Measurements from ENCODE around the gene C11orf54. TPM values are rescaled to one million over a fixed set of nuclear protein-coding genes. Genes with fewer than 3 reads are reported as not detected.

C11orf54 gene
- polyA plus RNA-seq, 1 donor (not counting 4 experiments of a cell fraction or from before 2014, with no cell fraction given): 11.9 TPM

DNA sequence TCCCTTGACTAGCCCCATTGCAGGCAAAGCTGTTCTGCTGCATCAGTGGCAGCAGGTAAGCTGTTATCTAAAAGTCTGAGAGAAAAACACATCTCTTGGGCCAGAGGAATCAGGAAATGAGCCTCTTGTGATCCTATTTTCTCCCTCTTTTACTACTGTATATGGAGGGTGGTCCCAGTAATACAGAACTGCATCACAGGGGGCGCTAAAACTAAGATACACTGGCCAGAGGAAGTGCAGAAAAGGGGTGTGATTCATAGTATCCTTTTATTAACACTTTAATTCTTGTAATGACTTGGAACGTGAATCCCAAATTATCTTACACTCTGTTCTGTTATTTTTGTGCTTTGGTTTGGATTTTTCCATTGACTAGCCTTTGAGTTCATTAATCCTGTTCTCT, 33.8 kb downstream of the C11orf54 start:
- no peaks in the 10 kb centered on the region for H3K36me3 ChIP-seq (ENCODE audit: control insufficient read depth in 2 of 2, extremely low read depth in 1 of 2, insufficient read depth in 2 of 2, low read length in 2 of 2)
- TF ChIP-seq EZH2 (IDR thresholded peaks at IDR 0.05; ENCODE audit: low read length): no peak
- TF ChIP-seq, protein P1, sequence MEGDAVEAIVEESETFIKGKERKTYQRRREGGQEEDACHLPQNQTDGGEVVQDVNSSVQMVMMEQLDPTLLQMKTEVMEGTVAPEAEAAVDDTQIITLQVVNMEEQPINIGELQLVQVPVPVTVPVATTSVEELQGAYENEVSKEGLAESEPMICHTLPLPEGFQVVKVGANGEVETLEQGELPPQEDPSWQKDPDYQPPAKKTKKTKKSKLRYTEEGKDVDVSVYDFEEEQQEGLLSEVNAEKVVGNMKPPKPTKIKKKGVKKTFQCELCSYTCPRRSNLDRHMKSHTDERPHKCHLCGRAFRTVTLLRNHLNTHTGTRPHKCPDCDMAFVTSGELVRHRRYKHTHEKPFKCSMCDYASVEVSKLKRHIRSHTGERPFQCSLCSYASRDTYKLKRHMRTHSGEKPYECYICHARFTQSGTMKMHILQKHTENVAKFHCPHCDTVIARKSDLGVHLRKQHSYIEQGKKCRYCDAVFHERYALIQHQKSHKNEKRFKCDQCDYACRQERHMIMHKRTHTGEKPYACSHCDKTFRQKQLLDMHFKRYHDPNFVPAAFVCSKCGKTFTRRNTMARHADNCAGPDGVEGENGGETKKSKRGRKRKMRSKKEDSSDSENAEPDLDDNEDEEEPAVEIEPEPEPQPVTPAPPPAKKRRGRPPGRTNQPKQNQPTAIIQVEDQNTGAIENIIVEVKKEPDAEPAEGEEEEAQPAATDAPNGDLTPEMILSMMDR (optimal IDR thresholded peaks at IDR 0.05 in 1 of 3, IDR thresholded peaks at IDR 0.05 in 1 of 3, conservative IDR thresholded peaks at IDR 0.05 in 1 of 3; ENCODE audit: extremely low read depth in 1 of 3, insufficient read depth in 2 of 3, low read length in 3 of 3): peak in 2 of 3 experiments; percentile 8 to 12
- no peaks in the 10 kb centered on the region for H3K27me3 ChIP-seq (ENCODE audit: control insufficient read depth, extremely low read depth, insufficient read depth, low read length)
- no peak overlapping the region for H3K9ac ChIP-seq (ENCODE audit: control insufficient read depth, extremely low read depth, insufficient read depth, low read length)
- no peak overlapping the region for H2AFZ ChIP-seq (ENCODE audit: control insufficient read depth, low read length)
- no peaks in the 10 kb centered on the region for H4K20me1 ChIP-seq (ENCODE audit: control insufficient read depth, extremely low read depth, insufficient read depth, low read length)
- no peaks in the 10 kb centered on the region for H3K79me2 ChIP-seq (ENCODE audit: control insufficient read depth, insufficient read depth, low read length)
- no peaks in the 10 kb centered on the region for H3K4me1 ChIP-seq (ENCODE audit: control insufficient read depth, extremely low read depth, insufficient read depth, low read length)
- no peak overlapping the region for H3K4me3 ChIP-seq (ENCODE audit: control insufficient read depth in 2 of 3, extremely low read depth in 1 of 3, insufficient read depth in 2 of 3, low read depth in 1 of 3, low read length in 3 of 3)
- no peak for DNase-seq (ENCODE audit: low read depth, low spot score)
- no peak overlapping the region for H3K4me2 ChIP-seq (ENCODE audit: control insufficient read depth, extremely low read depth, insufficient read depth, low read depth, low read length)
- H3K27ac ChIP-seq (ENCODE audit: control insufficient read depth, insufficient read depth, low read length): no peak overlapping the region
- no peaks in the 10 kb centered on the region for H3K9me3 ChIP-seq (ENCODE audit: control insufficient read depth, low read depth, low read length)
- H3K9me1 ChIP-seq (ENCODE audit: control insufficient read depth, extremely low read depth, insufficient read depth, low read length): no peaks in the 10 kb centered on the region
- no peak for FAIRE-seq
- dilution Hi-C loops (cut with MboI; ENCODE audit: extremely low pct_ligation_motif_present, low sequenced_read_pairs): no loop called here

DNA sequence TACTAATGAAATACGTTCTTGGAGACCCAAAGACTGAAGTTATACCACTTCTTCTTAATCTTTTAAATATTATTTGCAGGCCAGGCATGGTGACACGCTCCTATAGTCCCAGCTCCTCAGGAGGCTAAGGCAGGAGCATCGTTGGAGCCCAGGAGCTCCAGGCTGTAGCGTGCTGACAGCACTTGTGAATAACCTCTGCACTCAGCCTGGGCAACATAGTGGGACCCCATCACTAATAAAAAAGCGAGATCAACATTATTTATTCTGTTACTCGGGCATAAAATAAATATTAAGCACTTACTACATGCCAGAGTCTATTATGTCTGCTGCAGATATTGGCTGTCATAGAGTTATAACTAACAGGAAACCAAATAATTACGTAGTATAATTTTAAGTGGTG, 41.9 kb downstream of the C11orf54 start:
- Histone ChIP-seq H3K36me3 (ENCODE audit: control insufficient read depth in 2 of 2, extremely low read depth in 1 of 2, insufficient read depth in 2 of 2, low read length in 2 of 2) (peaks cover 0 to 3% of the 10 kb centered on the region in 2 experiments), H3K9me1 (ENCODE audit: control insufficient read depth, extremely low read depth, insufficient read depth, low read length) (no peaks in the 10 kb centered on the region), H3K9me3 (ENCODE audit: control insufficient read depth, low read depth, low read length) (no peaks in the 10 kb centered on the region), H3K27ac (ENCODE audit: control insufficient read depth, insufficient read depth, low read length) (peak overlapping the region; percentile 95), H3K4me2 (ENCODE audit: control insufficient read depth, extremely low read depth, insufficient read depth, low read depth, low read length) (peak overlapping the region; percentile 86), H3K4me1 (ENCODE audit: control insufficient read depth, extremely low read depth, insufficient read depth, low read length) (peaks cover 27% of the 10 kb centered on the region), H2AFZ (ENCODE audit: control insufficient read depth, low read length) (peak overlapping the region; percentile 98), H3K4me3 (ENCODE audit: control insufficient read depth in 2 of 3, extremely low read depth in 1 of 3, insufficient read depth in 2 of 3, low read depth in 1 of 3, low read length in 3 of 3) (peak overlapping the region; percentile 85 to 97 (median 90)), H3K79me2 (ENCODE audit: control insufficient read depth, insufficient read depth, low read length) (peaks cover 44% of the 10 kb centered on the region), H3K27me3 (ENCODE audit: control insufficient read depth, extremely low read depth, insufficient read depth, low read length) (no peaks in the 10 kb centered on the region), H3K9ac (ENCODE audit: control insufficient read depth, extremely low read depth, insufficient read depth, low read length) (peak overlapping the region; percentile 98), H4K20me1 (ENCODE audit: control insufficient read depth, extremely low read depth, insufficient read depth, low read length) (peaks cover 12% of the 10 kb centered on the region)
- dilution Hi-C loops (cut with MboI; ENCODE audit: extremely low pct_ligation_motif_present, low sequenced_read_pairs): no loop called here
- TF ChIP-seq, protein P1 (optimal IDR thresholded peaks at IDR 0.05 in 1 of 3, IDR thresholded peaks at IDR 0.05 in 1 of 3, conservative IDR thresholded peaks at IDR 0.05 in 1 of 3; ENCODE audit: extremely low read depth in 1 of 3, insufficient read depth in 2 of 3, low read length in 3 of 3): no peak
- no peak for TF ChIP-seq EZH2 (IDR thresholded peaks at IDR 0.05; ENCODE audit: low read length)
- DNase-seq (ENCODE audit: low read depth, low spot score) (no peak), FAIRE-seq (no peak)

Measured in keratinocyte (primary cell).